IPS-15b (cell line): ENCODE results near the gene PRSS21.

Source experiments
- H3K27me3 ChIP-seq: one replicate; pipeline ENCODE4 v1.6.1; 2013; ENCODE audit warnings: low read length; ENCODE audit not compliant: control insufficient read depth, insufficient read depth
- H3K36me3 ChIP-seq: one replicate; pipeline ENCODE4 v1.6.1; 2013; ENCODE audit warnings: low read length; ENCODE audit not compliant: control insufficient read depth, insufficient read depth
- H3K4me1 ChIP-seq: one replicate; pipeline ENCODE4 v1.6.1; 2013; ENCODE audit warnings: mild to moderate bottlenecking, low read length; ENCODE audit not compliant: control insufficient read depth, insufficient read depth
- H3K4me3 ChIP-seq: one replicate; pipeline ENCODE4 v1.5.1; 2013; ENCODE audit warnings: low read depth, low read length
- H3K9ac ChIP-seq: one replicate; pipeline ENCODE4 v1.6.1; 2013; ENCODE audit warnings: low read depth, mild to moderate bottlenecking, low read length
- H3K9me3 ChIP-seq: one replicate; pipeline ENCODE4 v1.6.1; 2013; ENCODE audit warnings: mild to moderate bottlenecking, low read length; ENCODE audit not compliant: control insufficient read depth, insufficient read depth

The PRSS21 gene

GRCh38 chr16:2831203-2831602 lies 14.2 kb downstream of the PRSS21 start:
- H3K27me3 ChIP-seq, result no peaks in the 10 kb centered on the region
- H3K9me3 ChIP-seq, result no peaks in the 10 kb centered on the region
- no peaks in the 10 kb centered on the region for H3K36me3 ChIP-seq
- no peak overlapping the region for H3K4me3 ChIP-seq
- H3K9ac ChIP-seq, result no peak overlapping the region
- peaks cover 6% of the 10 kb centered on the region for H3K4me1 ChIP-seq

- no peak overlapping the region for H3K4me3 ChIP-seq
Measured at GRCh38 chr16:2833776-2834175, 16.7 kb downstream of the PRSS21 start.

GRCh38 chr16:2834968-2835367 lies 17.9 kb downstream of the PRSS21 start:
- no peaks in the 10 kb centered on the region for H3K27me3 ChIP-seq
- H3K4me1 ChIP-seq, result peaks cover 6% of the 10 kb centered on the region
- no peak overlapping the region for H3K4me3 ChIP-seq

More at GRCh38 chr16:2833776-2834175, 16.7 kb downstream of the PRSS21 start:
- H3K9me3 ChIP-seq, result no peaks in the 10 kb centered on the region
- H3K27me3 ChIP-seq, result no peaks in the 10 kb centered on the region
- H3K4me1 ChIP-seq, result peaks cover 6% of the 10 kb centered on the region
- no peaks in the 10 kb centered on the region for H3K36me3 ChIP-seq
- no peak overlapping the region for H3K9ac ChIP-seq

GRCh38 chr16:2835638-2836493 lies 18.8 kb downstream of the PRSS21 start:
- H3K9me3 ChIP-seq, result no peaks in the 10 kb centered on the region
- H3K36me3 ChIP-seq, result no peaks in the 10 kb centered on the region
- no peak overlapping the region for H3K9ac ChIP-seq
- no peaks in the 10 kb centered on the region for H3K27me3 ChIP-seq
- H3K4me1 ChIP-seq, result peaks cover 6% of the 10 kb centered on the region
- H3K4me3 ChIP-seq, result no peak overlapping the region

More at GRCh38 chr16:2834968-2835367, 17.9 kb downstream of the PRSS21 start:
- Histone ChIP-seq H3K36me3 (no peaks in the 10 kb centered on the region), H3K9ac (no peak overlapping the region), H3K9me3 (no peaks in the 10 kb centered on the region)

GRCh38 chr16:2836646-2837508 lies 19.8 kb downstream of the PRSS21 start:
- H3K27me3 ChIP-seq, result no peaks in the 10 kb centered on the region
- no peak overlapping the region for H3K4me3 ChIP-seq
- H3K9ac ChIP-seq, result no peak overlapping the region
- peaks cover 6% of the 10 kb centered on the region for H3K4me1 ChIP-seq
- H3K9me3 ChIP-seq, result no peaks in the 10 kb centered on the region
- H3K36me3 ChIP-seq, result no peaks in the 10 kb centered on the region

GRCh38 chr16:2838928-2839327 lies 21.9 kb downstream of the PRSS21 start:
- peaks cover 6% of the 10 kb centered on the region for H3K4me1 ChIP-seq
- H3K4me3 ChIP-seq, result no peak overlapping the region
- peaks cover 3% of the 10 kb centered on the region for H3K27me3 ChIP-seq
- H3K9me3 ChIP-seq, result no peaks in the 10 kb centered on the region
- no peaks in the 10 kb centered on the region for H3K36me3 ChIP-seq
- H3K9ac ChIP-seq, result peak overlapping the region; percentile 32

- no peaks in the 10 kb centered on the region for H3K9me3 ChIP-seq
- no peak overlapping the region for H3K4me3 ChIP-seq
- H3K9ac ChIP-seq, result no peak overlapping the region
- H3K4me1 ChIP-seq, result peaks cover 6% of the 10 kb centered on the region
- H3K27me3 ChIP-seq, result peaks cover 6% of the 10 kb centered on the region
- no peaks in the 10 kb centered on the region for H3K36me3 ChIP-seq
Measured at GRCh38 chr16:2839650-2840450, 22.8 kb downstream of the PRSS21 start.

GRCh38 chr16:2840914-2841313 lies 23.9 kb downstream of the PRSS21 start:
- Histone ChIP-seq H3K27me3 (peaks cover 9% of the 10 kb centered on the region), H3K36me3 (no peaks in the 10 kb centered on the region), H3K4me1 (peaks cover 2% of the 10 kb centered on the region), H3K9me3 (no peaks in the 10 kb centered on the region), H3K9ac (no peak overlapping the region), H3K4me3 (no peak overlapping the region)

GRCh38 chr16:2841606-2842339 lies 24.7 kb downstream of the PRSS21 start:
- H3K9ac ChIP-seq, result no peak overlapping the region

GRCh38 chr16:2842340-2843000 lies 25.4 kb downstream of the PRSS21 start:
- Histone ChIP-seq H3K36me3 (no peaks in the 10 kb centered on the region), H3K9me3 (no peaks in the 10 kb centered on the region), H3K4me1 (no peaks in the 10 kb centered on the region), H3K9ac (no peak overlapping the region), H3K27me3 (peaks cover 14% of the 10 kb centered on the region), H3K4me3 (peak overlapping the region; percentile 58)

More at GRCh38 chr16:2841606-2842339, 24.7 kb downstream of the PRSS21 start:
- Histone ChIP-seq H3K4me1 (no peaks in the 10 kb centered on the region), H3K9me3 (no peaks in the 10 kb centered on the region), H3K36me3 (no peaks in the 10 kb centered on the region), H3K27me3 (peaks cover 14% of the 10 kb centered on the region), H3K4me3 (peak overlapping the region; percentile 58)
